Keratinocyte (primary cell): Measurements from ENCODE around the gene NAA40. TPM values are rescaled to one million over a fixed set of nuclear protein-coding genes. Genes with fewer than 3 reads are reported as not detected.

Source experiments
- DNase-seq: peaks from one replicate; pipeline ENCODE4 v3.0.0-alpha.2; 2011; ENCODE audit warnings: low read depth, missing footprints, low spot score
- FAIRE-seq: peaks from 2 replicates; lab custom pipeline; 2011; peaks lifted over from hg19 to GRCh38; lab: Jason Lieb, UNC
- H2AFZ ChIP-seq: 2 replicates; pipeline ENCODE4 v1.6.0; 2012; ENCODE audit warnings: low read length, control low read depth, inconsistent platforms; ENCODE audit not compliant: control insufficient read depth
- H3K27ac ChIP-seq: 2 replicates; pipeline ENCODE4 v1.5.1; 2011; ENCODE audit warnings: low read length; ENCODE audit not compliant: control insufficient read depth, insufficient read depth
- H3K27me3 ChIP-seq: 3 replicates; pipeline ENCODE4 v1.6.0; 2011; ENCODE audit warnings: low read length; ENCODE audit not compliant: control insufficient read depth, insufficient read depth; ENCODE audit errors: extremely low read depth
- H3K36me3 ChIP-seq, 2 experiments: 2 replicates in 1 of 2; 3 replicates in 1 of 2; pipeline ENCODE4 v1.5.1; 2011; ENCODE audit warnings: low read length in 2 of 2, mild to moderate bottlenecking in 1 of 2; ENCODE audit not compliant: control insufficient read depth in 2 of 2, insufficient read depth in 2 of 2; ENCODE audit errors: extremely low read depth in 1 of 2
- H3K4me1 ChIP-seq: 3 replicates; pipeline ENCODE4 v1.5.1; 2011; ENCODE audit warnings: low read length; ENCODE audit not compliant: control insufficient read depth, insufficient read depth; ENCODE audit errors: extremely low read depth
- H3K4me2 ChIP-seq: 3 replicates; pipeline ENCODE4 v1.6.0; 2011; ENCODE audit warnings: low read depth, low read length; ENCODE audit not compliant: control insufficient read depth, insufficient read depth; ENCODE audit errors: extremely low read depth
- H3K4me3 ChIP-seq, 3 experiments: fragments of 200-600 bp in 1 of 3; sonication (generic) in 1 of 3; 2 replicates in 2 of 3; 3 replicates in 1 of 3; pipeline ENCODE4 v1.5.1; 2011 to 2016; ENCODE audit warnings: low read length in 3 of 3, mild to moderate bottlenecking in 3 of 3, control low read depth in 2 of 3, inconsistent platforms in 1 of 3, low read depth in 1 of 3, mixed read lengths in 1 of 3, mixed run types in 1 of 3, moderate library complexity in 1 of 3; ENCODE audit not compliant: control insufficient read depth in 2 of 3, insufficient read depth in 2 of 3; ENCODE audit errors: extremely low read depth in 1 of 3
- H3K79me2 ChIP-seq: 2 replicates; pipeline ENCODE4 v1.6.0; 2012; ENCODE audit warnings: low read length; ENCODE audit not compliant: control insufficient read depth, insufficient read depth
- H3K9ac ChIP-seq: 3 replicates; pipeline ENCODE4 v1.6.0; 2011; ENCODE audit warnings: low read length; ENCODE audit not compliant: control insufficient read depth, insufficient read depth; ENCODE audit errors: extremely low read depth
- H3K9me1 ChIP-seq: 3 replicates; pipeline ENCODE4 v1.6.0; 2011; ENCODE audit warnings: low read length; ENCODE audit not compliant: control insufficient read depth, insufficient read depth; ENCODE audit errors: extremely low read depth
- H3K9me3 ChIP-seq: 2 replicates; pipeline ENCODE4 v1.5.1; 2012; ENCODE audit warnings: low read depth, low read length; ENCODE audit not compliant: control insufficient read depth
- H4K20me1 ChIP-seq: 3 replicates; pipeline ENCODE4 v1.6.0; 2011; ENCODE audit warnings: low read length; ENCODE audit not compliant: control insufficient read depth, insufficient read depth; ENCODE audit errors: extremely low read depth
- EZH2 ChIP-seq: IDR thresholded peaks from one replicate; pipeline ENCODE4 v1.6.1; 2012; ENCODE audit warnings: inconsistent platforms, mild to moderate bottlenecking, low read length, moderate library complexity
- dilution Hi-C: fragments of 300-500 bp; cut with MboI; formaldehyde crosslinking; loops from one replicate; pipeline ENCODE4 v1.7.0; 2020; ENCODE audit warnings: low sequenced_read_pairs; ENCODE audit not compliant: extremely low pct_ligation_motif_present
- polyA plus RNA-seq, 5 experiments: library from polyadenylated mRNA; depleted of rRNA in 3 of 5; stranded (reverse) in 3 of 5; stranded (forward) in 1 of 5; unstranded in 1 of 5; fragments of >200 nt; gene quantifications; 1 replicate in 1 of 5; 2 replicates in 3 of 5; 3 replicates in 1 of 5; pipeline versions ENCODE4 v1.2.1 to v1.2.3, GENCODE V29; 2011 to 2012; ENCODE audit warnings: missing spikeins in 2 of 5, low read depth in 1 of 5, low replicate concordance in 1 of 5
- TF ChIP-seq, protein P1 (sequence below), 3 experiments: IDR thresholded peaks in 1 of 3; conservative IDR thresholded peaks in 1 of 3; optimal IDR thresholded peaks in 1 of 3; 2 replicates in 2 of 3; 3 replicates in 1 of 3; pipeline versions ENCODE3 to v1.5.1; 2011; ENCODE audit warnings: low read length in 3 of 3, mild to moderate bottlenecking in 3 of 3, moderate library complexity in 2 of 3, control low read depth in 1 of 3, inconsistent platforms in 1 of 3; ENCODE audit not compliant: insufficient read depth in 2 of 3; ENCODE audit errors: extremely low read depth in 1 of 3

The NAA40 gene
- polyA plus RNA-seq, 1 donor (not counting 4 experiments of a cell fraction or from before 2014, with no cell fraction given), result 13.5 TPM

DNA sequence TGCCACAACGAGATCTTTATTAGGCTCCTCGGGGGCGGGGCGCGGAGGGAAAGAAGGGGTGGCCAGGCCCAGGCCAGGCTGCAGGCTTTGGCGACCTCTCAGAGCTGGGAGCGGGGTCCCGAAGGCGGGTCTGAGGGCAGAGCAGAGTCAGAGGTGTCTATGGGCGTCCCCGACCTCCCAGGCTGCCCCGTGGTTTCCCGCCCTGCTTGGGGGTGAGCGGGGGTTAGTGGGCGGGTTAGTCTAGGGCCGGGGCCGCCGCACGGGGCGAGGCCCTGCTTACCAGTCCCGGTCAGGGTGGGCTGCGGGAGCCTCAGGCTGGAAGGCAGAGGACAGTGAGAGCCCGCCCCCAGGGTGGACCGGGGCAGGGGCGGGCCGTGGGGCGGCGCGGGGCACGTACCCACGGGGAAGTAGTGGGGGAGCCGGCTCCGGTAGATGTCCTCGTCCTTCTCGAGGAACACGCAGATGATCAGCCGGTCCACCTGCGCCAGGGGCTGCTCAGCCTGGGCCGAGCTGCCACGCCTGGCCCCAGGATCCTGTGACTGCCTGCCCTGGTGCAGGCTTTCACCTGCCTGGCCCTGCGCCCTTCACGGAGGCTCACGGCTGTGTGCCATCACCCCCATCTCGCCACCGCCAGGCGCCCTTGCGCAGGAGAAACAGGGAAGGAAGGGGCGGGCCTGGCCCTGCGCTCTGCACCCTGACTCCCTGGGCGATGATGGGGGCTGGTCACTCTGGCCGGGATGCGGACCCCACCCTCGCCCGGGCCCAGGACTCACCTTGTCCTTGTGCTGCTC is 60.0 kb downstream of the NAA40 start:
- H4K20me1 ChIP-seq, result peaks cover 6% of the 10 kb centered on the region
- DNase-seq, result no peak

DNA sequence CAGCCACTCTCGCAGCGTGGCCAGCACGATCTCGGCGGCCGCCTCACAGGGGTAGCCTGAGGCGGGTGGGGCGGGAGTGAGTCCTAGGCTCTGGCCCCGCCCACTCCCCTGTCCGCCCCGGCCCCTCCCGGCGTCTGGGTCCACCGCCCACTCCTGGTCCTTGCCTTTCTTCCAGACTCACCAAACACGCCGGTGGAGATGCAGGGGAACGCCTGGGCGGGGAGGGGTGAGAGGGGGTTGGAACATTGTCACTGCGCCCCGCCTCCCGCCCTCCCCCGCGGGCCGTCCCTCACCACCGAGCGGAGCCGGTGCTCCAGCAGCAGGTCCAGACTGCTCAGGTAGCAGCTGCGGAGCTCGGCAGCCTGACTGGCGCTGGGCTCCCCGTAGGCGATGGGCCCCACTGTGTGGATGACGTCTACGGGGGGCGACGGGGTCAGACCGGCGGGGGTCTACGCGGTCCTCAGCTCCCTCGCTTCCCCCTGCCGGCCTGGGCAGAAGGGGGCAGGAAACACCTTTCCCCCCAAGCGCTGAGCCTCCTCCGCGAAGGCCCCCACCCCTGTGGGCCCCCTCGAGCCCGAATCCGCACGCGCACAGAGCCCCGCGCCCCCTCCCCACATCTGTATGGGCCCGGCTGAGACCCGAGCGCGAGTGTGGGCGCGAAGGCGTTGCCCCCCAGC is 60.7 kb downstream of the NAA40 start:
- H3K4me2 ChIP-seq, result peak overlapping the region; percentile 51
- DNase-seq (peak; percentile 71), FAIRE-seq (peak; percentile 34)
- peaks cover 6% of the 10 kb centered on the region for H4K20me1 ChIP-seq
- no peaks in the 10 kb centered on the region for H3K27me3 ChIP-seq
- peaks cover 10% of the 10 kb centered on the region for H3K4me1 ChIP-seq
- H3K9ac ChIP-seq, result no peak overlapping the region
- H3K27ac ChIP-seq, result no peak overlapping the region
- peaks cover 12 to 21% of the 10 kb centered on the region in 2 experiments for H3K36me3 ChIP-seq
- H3K9me3 ChIP-seq, result no peaks in the 10 kb centered on the region
- peaks cover 2% of the 10 kb centered on the region for H3K9me1 ChIP-seq
- dilution Hi-C loops, result loop anchor here (10.0 kb wide), 1 partner anchor 135 kb away; no protein-coding TSS in a partner anchor
- no peak overlapping the region for H3K4me3 ChIP-seq
- no peaks in the 10 kb centered on the region for H3K79me2 ChIP-seq
- no peak overlapping the region for H2AFZ ChIP-seq
- TF ChIP-seq EZH2, result no peak
- TF ChIP-seq, protein P1, sequence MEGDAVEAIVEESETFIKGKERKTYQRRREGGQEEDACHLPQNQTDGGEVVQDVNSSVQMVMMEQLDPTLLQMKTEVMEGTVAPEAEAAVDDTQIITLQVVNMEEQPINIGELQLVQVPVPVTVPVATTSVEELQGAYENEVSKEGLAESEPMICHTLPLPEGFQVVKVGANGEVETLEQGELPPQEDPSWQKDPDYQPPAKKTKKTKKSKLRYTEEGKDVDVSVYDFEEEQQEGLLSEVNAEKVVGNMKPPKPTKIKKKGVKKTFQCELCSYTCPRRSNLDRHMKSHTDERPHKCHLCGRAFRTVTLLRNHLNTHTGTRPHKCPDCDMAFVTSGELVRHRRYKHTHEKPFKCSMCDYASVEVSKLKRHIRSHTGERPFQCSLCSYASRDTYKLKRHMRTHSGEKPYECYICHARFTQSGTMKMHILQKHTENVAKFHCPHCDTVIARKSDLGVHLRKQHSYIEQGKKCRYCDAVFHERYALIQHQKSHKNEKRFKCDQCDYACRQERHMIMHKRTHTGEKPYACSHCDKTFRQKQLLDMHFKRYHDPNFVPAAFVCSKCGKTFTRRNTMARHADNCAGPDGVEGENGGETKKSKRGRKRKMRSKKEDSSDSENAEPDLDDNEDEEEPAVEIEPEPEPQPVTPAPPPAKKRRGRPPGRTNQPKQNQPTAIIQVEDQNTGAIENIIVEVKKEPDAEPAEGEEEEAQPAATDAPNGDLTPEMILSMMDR (optimal IDR thresholded peaks at IDR 0.05 in 1 of 3, IDR thresholded peaks at IDR 0.05 in 1 of 3, conservative IDR thresholded peaks at IDR 0.05 in 1 of 3; ENCODE audit: extremely low read depth in 1 of 3, insufficient read depth in 2 of 3, low read length in 3 of 3), result peak in 1 of 3 experiments; percentile 5

More for the DNA sequence above, 60.0 kb downstream of the NAA40 start:
- H3K4me3 ChIP-seq, result no peak overlapping the region
- peak overlapping the region; percentile 16 for H3K4me2 ChIP-seq
- H3K27me3 ChIP-seq, result no peaks in the 10 kb centered on the region
- H2AFZ ChIP-seq, result no peak overlapping the region
- H3K36me3 ChIP-seq, result peaks cover 12 to 24% of the 10 kb centered on the region in 2 experiments
- H3K9ac ChIP-seq, result no peak overlapping the region
- no peak for FAIRE-seq
- peaks cover 10% of the 10 kb centered on the region for H3K4me1 ChIP-seq
- dilution Hi-C loops, result no loop called here
- no peak for TF ChIP-seq EZH2
- TF ChIP-seq, protein P1 (optimal IDR thresholded peaks at IDR 0.05 in 1 of 3, IDR thresholded peaks at IDR 0.05 in 1 of 3, conservative IDR thresholded peaks at IDR 0.05 in 1 of 3; ENCODE audit: extremely low read depth in 1 of 3, insufficient read depth in 2 of 3, low read length in 3 of 3), result peak in 2 of 3 experiments; percentile 29 to 35
- H3K9me3 ChIP-seq, result no peaks in the 10 kb centered on the region
- no peak overlapping the region for H3K27ac ChIP-seq
- peaks cover 2% of the 10 kb centered on the region for H3K9me1 ChIP-seq
- H3K79me2 ChIP-seq, result peaks cover 3% of the 10 kb centered on the region
